ENCODE data around the gene SOHLH1.

Gene SOHLH1

DNA sequence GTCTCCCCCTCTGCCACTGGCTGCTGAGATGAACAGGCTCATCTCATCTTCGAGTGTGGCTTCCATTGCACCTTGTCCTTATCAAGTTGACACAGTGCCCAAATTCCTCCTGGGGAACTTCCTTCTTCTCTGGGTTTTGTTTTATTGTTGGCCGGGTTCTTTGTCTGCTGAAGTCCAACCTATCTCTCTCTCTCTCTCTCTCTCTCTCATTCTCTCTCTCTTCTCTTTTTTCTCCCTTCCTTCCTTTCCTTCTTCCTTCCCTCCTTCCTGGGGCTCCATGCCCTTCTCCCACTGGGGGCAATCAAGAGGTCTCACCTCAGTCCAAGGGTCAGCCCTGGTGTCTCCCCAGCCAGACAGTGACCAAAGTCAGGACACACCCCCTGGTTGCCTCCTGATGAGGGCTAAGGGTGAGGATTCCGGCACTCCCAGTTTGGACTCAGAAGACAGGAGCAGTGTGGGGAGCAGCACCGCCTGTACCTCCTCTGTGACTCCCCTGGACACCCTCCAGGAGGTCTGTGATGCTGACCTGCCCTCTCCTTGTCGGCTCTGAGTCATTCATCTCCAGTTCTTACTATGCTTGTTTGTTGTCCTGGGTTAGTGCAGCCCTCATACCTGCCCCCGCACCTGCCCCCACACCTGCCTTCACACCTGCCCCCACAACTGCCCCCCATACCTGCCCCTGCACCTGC, 33.4 kb upstream of the SOHLH1 start:
- no peaks in the 10 kb centered on the region for H3F3A ChIP-seq (ENCODE audit: insufficient read depth)
- H2AFZ ChIP-seq (ENCODE audit: low read depth, low read length, severe bottlenecking) = no peak overlapping the region
- no peak overlapping the region for H3K4me3 ChIP-seq (ENCODE audit: insufficient read depth, low read length, poor library complexity, severe bottlenecking)
- no peaks in the 10 kb centered on the region for H4K20me1 ChIP-seq (ENCODE audit: low read depth, low read length)
- H3K9me3 ChIP-seq (ENCODE audit: insufficient read depth, low read length) = no peaks in the 10 kb centered on the region; the same call in 1 of the 2 replicates
- no peaks in the 10 kb centered on the region for H3K36me3 ChIP-seq (ENCODE audit: low read length)
- no peaks in the 10 kb centered on the region for H3K27me3 ChIP-seq (ENCODE audit: low read length)
- H3K9ac ChIP-seq (ENCODE audit: low read length) = no peak overlapping the region
- H3K4me2 ChIP-seq (ENCODE audit: low read depth, low read length, poor library complexity, severe bottlenecking) = no peak overlapping the region
- H3K79me2 ChIP-seq (ENCODE audit: insufficient read depth, low read length) = no peaks in the 10 kb centered on the region
- TF ChIP-seq, protein P1, sequence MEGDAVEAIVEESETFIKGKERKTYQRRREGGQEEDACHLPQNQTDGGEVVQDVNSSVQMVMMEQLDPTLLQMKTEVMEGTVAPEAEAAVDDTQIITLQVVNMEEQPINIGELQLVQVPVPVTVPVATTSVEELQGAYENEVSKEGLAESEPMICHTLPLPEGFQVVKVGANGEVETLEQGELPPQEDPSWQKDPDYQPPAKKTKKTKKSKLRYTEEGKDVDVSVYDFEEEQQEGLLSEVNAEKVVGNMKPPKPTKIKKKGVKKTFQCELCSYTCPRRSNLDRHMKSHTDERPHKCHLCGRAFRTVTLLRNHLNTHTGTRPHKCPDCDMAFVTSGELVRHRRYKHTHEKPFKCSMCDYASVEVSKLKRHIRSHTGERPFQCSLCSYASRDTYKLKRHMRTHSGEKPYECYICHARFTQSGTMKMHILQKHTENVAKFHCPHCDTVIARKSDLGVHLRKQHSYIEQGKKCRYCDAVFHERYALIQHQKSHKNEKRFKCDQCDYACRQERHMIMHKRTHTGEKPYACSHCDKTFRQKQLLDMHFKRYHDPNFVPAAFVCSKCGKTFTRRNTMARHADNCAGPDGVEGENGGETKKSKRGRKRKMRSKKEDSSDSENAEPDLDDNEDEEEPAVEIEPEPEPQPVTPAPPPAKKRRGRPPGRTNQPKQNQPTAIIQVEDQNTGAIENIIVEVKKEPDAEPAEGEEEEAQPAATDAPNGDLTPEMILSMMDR (IDR thresholded peaks at IDR 0.05; ENCODE audit: insufficient read depth, low read length, poor library complexity, severe bottlenecking) = no peak
- no peak for TF ChIP-seq EZH2phosphoT487 (conservative IDR thresholded peaks at IDR 0.05; ENCODE audit: low read length)
- H3K9me2 ChIP-seq (replicated peaks; ENCODE audit: insufficient read depth, low read length) = no peaks in the 10 kb centered on the region
- no peak overlapping the region for H3K27ac ChIP-seq (ENCODE audit: low read depth, low read length)

DNA sequence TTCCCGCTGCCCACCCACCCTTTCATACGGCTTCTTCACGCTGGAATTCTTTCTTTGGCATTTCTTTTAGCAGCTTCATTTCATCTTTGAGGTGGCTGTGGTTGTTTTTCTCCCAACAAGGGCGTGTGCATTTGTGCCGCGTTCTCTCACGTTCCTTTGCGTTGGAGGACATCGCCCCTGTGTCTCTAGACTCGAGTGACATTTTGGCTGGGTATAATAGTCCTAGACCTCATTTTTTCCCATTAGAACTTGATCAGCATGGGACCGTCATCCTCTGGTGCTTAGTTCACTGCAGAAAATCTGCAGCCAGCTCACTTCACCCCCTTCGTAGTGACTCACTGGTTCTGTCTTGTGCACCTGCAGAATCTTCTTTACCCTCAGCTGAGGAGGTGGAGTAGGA, 32.2 kb upstream of the SOHLH1 start:
- Histone ChIP-seq H3K79me2 (ENCODE audit: insufficient read depth, low read length) (no peaks in the 10 kb centered on the region), H3K9me3 (ENCODE audit: insufficient read depth, low read length) (no peaks in the 10 kb centered on the region; the same call in 1 of the 2 replicates), H3K4me3 (ENCODE audit: insufficient read depth, low read length, poor library complexity, severe bottlenecking) (no peak overlapping the region), H3K9ac (ENCODE audit: low read length) (no peak overlapping the region), H3K36me3 (ENCODE audit: low read length) (no peaks in the 10 kb centered on the region), H3K27me3 (ENCODE audit: low read length) (no peaks in the 10 kb centered on the region), H3K4me2 (ENCODE audit: low read depth, low read length, poor library complexity, severe bottlenecking) (no peak overlapping the region), H3K27ac (ENCODE audit: low read depth, low read length) (no peak overlapping the region), H2AFZ (ENCODE audit: low read depth, low read length, severe bottlenecking) (no peak overlapping the region), H3K9me2 (replicated peaks; ENCODE audit: insufficient read depth, low read length) (no peaks in the 10 kb centered on the region), H4K20me1 (ENCODE audit: low read depth, low read length) (no peaks in the 10 kb centered on the region), H3F3A (ENCODE audit: insufficient read depth) (no peaks in the 10 kb centered on the region)
- TF ChIP-seq, protein P1 (IDR thresholded peaks at IDR 0.05; ENCODE audit: insufficient read depth, low read length, poor library complexity, severe bottlenecking) = no peak
- no peak for TF ChIP-seq EZH2phosphoT487 (conservative IDR thresholded peaks at IDR 0.05; ENCODE audit: low read length)

DNA sequence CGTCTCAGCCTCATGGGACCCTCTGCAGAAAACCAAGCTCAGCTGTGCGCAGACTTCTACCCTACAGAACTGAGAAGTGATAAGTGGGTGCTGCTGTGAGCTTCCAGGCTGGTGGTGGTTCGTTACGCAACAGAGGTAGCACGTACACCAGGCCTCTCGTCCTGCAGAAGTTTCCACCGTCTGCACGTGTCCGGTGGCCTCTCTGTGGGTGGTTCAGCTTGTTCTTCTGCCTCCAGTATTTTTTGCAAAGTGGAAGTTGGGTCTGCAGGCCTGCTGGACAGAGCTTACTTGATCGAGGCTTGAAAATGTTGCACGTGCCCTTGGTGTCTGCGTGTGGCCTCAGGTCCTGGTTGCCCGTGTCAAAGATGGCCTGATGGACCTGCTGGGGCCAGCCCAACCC, 30.2 kb upstream of the SOHLH1 start:
- no peak for TF ChIP-seq EZH2phosphoT487 (conservative IDR thresholded peaks at IDR 0.05; ENCODE audit: low read length)
- TF ChIP-seq, protein P1 (IDR thresholded peaks at IDR 0.05; ENCODE audit: insufficient read depth, low read length, poor library complexity, severe bottlenecking) = no peak
- Histone ChIP-seq H3K4me2 (ENCODE audit: low read depth, low read length, poor library complexity, severe bottlenecking) (no peak overlapping the region), H3K4me3 (ENCODE audit: insufficient read depth, low read length, poor library complexity, severe bottlenecking) (no peak overlapping the region), H4K20me1 (ENCODE audit: low read depth, low read length) (no peaks in the 10 kb centered on the region), H3K9me2 (replicated peaks; ENCODE audit: insufficient read depth, low read length) (no peaks in the 10 kb centered on the region), H3K9me3 (ENCODE audit: insufficient read depth, low read length) (no peaks in the 10 kb centered on the region; the same call in 1 of the 2 replicates), H2AFZ (ENCODE audit: low read depth, low read length, severe bottlenecking) (no peak overlapping the region), H3K79me2 (ENCODE audit: insufficient read depth, low read length) (no peaks in the 10 kb centered on the region), H3K27ac (ENCODE audit: low read depth, low read length) (no peak overlapping the region), H3K9ac (ENCODE audit: low read length) (no peak overlapping the region), H3K27me3 (ENCODE audit: low read length) (no peaks in the 10 kb centered on the region), H3F3A (ENCODE audit: insufficient read depth) (no peaks in the 10 kb centered on the region), H3K36me3 (ENCODE audit: low read length) (no peaks in the 10 kb centered on the region)
